ENCODE data around the gene FAF1. TPM values are rescaled to one million over a fixed set of nuclear protein-coding genes. Genes with fewer than 3 reads are reported as not detected.

FAF1 gene
- total RNA-seq, 1 experiment from 2014 or later, result 78.7 TPM

DNA sequence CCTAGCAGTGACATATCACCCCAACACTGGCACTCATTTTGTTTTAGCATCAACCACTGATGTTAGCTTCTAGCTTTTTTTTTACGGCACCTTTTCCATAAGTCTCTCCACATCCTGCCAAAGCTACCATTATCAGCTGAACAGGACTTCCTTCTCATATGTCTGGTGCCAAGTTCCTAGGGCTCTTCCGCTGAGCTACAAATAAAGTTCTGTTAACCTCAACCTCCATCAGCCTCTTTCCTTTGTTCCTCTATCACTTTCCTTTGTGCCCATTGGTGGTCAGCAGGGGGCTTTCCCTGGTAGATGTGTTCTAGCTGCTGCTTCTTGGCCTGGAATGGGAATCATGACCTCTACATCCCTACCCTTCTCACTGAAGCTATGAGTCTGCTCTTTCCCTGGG is 163.8 kb downstream of the FAF1 start:
- POLR2A ChIA-PET, result no interaction called here
- Mint-ChIP-seq H3K27me3 (ENCODE audit: insufficient read depth, unreplicated experiment) (no peaks in the 10 kb centered on the region), H3K27ac (ENCODE audit: unreplicated experiment) (no peak overlapping the region), H3K9me3 (ENCODE audit: unreplicated experiment) (no peaks in the 10 kb centered on the region), H3K36me3 (ENCODE audit: insufficient read depth, unreplicated experiment) (peaks cover 6% of the 10 kb centered on the region), H3K4me1 (ENCODE audit: low read depth, unreplicated experiment) (no peaks in the 10 kb centered on the region), H3K4me3 (ENCODE audit: unreplicated experiment) (no peak overlapping the region)
- TF ChIP-seq, protein P1, sequence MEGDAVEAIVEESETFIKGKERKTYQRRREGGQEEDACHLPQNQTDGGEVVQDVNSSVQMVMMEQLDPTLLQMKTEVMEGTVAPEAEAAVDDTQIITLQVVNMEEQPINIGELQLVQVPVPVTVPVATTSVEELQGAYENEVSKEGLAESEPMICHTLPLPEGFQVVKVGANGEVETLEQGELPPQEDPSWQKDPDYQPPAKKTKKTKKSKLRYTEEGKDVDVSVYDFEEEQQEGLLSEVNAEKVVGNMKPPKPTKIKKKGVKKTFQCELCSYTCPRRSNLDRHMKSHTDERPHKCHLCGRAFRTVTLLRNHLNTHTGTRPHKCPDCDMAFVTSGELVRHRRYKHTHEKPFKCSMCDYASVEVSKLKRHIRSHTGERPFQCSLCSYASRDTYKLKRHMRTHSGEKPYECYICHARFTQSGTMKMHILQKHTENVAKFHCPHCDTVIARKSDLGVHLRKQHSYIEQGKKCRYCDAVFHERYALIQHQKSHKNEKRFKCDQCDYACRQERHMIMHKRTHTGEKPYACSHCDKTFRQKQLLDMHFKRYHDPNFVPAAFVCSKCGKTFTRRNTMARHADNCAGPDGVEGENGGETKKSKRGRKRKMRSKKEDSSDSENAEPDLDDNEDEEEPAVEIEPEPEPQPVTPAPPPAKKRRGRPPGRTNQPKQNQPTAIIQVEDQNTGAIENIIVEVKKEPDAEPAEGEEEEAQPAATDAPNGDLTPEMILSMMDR (IDR thresholded peaks at IDR 0.05; ENCODE audit: insufficient read depth in 1 of 2, low read depth in 1 of 2, low read length in 1 of 2, severe bottlenecking in 1 of 2, unreplicated experiment in 1 of 2), result no peak
- Histone ChIP-seq H3K9me3 (no peaks in the 10 kb centered on the region), H3K27me3 (replicated peaks; ENCODE audit: control insufficient read depth, insufficient read depth, low read length) (no peaks in the 10 kb centered on the region), H3K4me3 (ENCODE audit: low read depth, low read length) (no peak overlapping the region), H3K4me1 (no peaks in the 10 kb centered on the region), H3K36me3 (ENCODE audit: control insufficient read depth, insufficient read depth, low read length) (no peaks in the 10 kb centered on the region)
- intact Hi-C loops (cut with micrococcal nuclease; ENCODE audit: unreplicated experiment), result no loop called here
- DNase-seq, result no peak
- BruUV-seq (replicated peaks), result no TSS peak
- CTCF ChIA-PET, result no interaction called here

GRCh38 chr1:50793521-50793920 is 166.5 kb downstream of the FAF1 start:
- intact Hi-C loops (cut with micrococcal nuclease; ENCODE audit: unreplicated experiment), result no loop called here
- no TSS peak for BruUV-seq (replicated peaks)
- Histone ChIP-seq H3K9me3 (no peaks in the 10 kb centered on the region), H3K36me3 (ENCODE audit: control insufficient read depth, insufficient read depth, low read length) (no peaks in the 10 kb centered on the region), H3K4me3 (ENCODE audit: low read depth, low read length) (no peak overlapping the region), H3K4me1 (no peaks in the 10 kb centered on the region), H3K27me3 (replicated peaks; ENCODE audit: control insufficient read depth, insufficient read depth, low read length) (no peaks in the 10 kb centered on the region)
- Mint-ChIP-seq H3K4me3 (ENCODE audit: unreplicated experiment) (no peak overlapping the region), H3K27me3 (ENCODE audit: insufficient read depth, unreplicated experiment) (no peaks in the 10 kb centered on the region), H3K27ac (ENCODE audit: unreplicated experiment) (no peak overlapping the region), H3K4me1 (ENCODE audit: low read depth, unreplicated experiment) (no peaks in the 10 kb centered on the region), H3K36me3 (ENCODE audit: insufficient read depth, unreplicated experiment) (peaks cover 6% of the 10 kb centered on the region), H3K9me3 (ENCODE audit: unreplicated experiment) (no peaks in the 10 kb centered on the region)
- POLR2A ChIA-PET, result no interaction called here
- TF ChIP-seq, protein P1 (IDR thresholded peaks at IDR 0.05; ENCODE audit: insufficient read depth in 1 of 2, low read depth in 1 of 2, low read length in 1 of 2, severe bottlenecking in 1 of 2, unreplicated experiment in 1 of 2), result no peak
- no peak for DNase-seq
- CTCF ChIA-PET, result no interaction called here

DNA sequence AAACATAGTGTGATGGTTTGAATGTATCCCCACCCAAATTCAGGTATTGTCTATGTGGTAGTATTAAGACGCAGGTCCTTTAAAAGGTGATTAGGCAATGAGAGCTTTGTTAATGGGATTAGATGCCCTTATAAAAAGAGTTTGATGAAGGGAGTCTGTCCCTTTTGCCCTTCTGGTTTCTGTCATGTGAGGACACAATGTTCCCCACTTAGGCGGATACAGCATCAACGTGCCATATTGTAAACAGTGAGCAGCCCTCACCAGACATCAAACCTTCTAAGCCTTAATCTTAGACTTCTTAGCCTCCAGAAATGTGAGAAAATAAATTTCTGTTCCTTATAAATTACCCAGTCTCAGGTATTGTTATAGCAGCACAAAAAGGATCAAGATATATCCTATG is 172.8 kb downstream of the FAF1 start:
- BruUV-seq (replicated peaks), result no TSS peak
- intact Hi-C loops (cut with micrococcal nuclease; ENCODE audit: unreplicated experiment), result no loop called here

More for the DNA sequence above, 172.8 kb downstream of the FAF1 start:
- Mint-ChIP-seq H3K4me3 (ENCODE audit: unreplicated experiment) (no peak overlapping the region), H3K27ac (ENCODE audit: unreplicated experiment) (no peak overlapping the region), H3K36me3 (ENCODE audit: insufficient read depth, unreplicated experiment) (peaks cover 10% of the 10 kb centered on the region), H3K27me3 (ENCODE audit: insufficient read depth, unreplicated experiment) (no peaks in the 10 kb centered on the region), H3K9me3 (ENCODE audit: unreplicated experiment) (no peaks in the 10 kb centered on the region), H3K4me1 (ENCODE audit: low read depth, unreplicated experiment) (no peaks in the 10 kb centered on the region)
- no peaks in the 10 kb centered on the region for H3K36me3 ChIP-seq (ENCODE audit: control insufficient read depth, insufficient read depth, low read length)
- TF ChIP-seq, protein P1 (IDR thresholded peaks at IDR 0.05; ENCODE audit: insufficient read depth in 1 of 2, low read depth in 1 of 2, low read length in 1 of 2, severe bottlenecking in 1 of 2, unreplicated experiment in 1 of 2), result no peak
- H3K27me3 ChIP-seq (replicated peaks; ENCODE audit: control insufficient read depth, insufficient read depth, low read length), result no peaks in the 10 kb centered on the region
- no peaks in the 10 kb centered on the region for H3K4me1 ChIP-seq
- CTCF ChIA-PET, result no interaction called here
- no peak overlapping the region for H3K4me3 ChIP-seq (ENCODE audit: low read depth, low read length)
- DNase-seq, result no peak
- POLR2A ChIA-PET, result no interaction called here
- no peaks in the 10 kb centered on the region for H3K9me3 ChIP-seq
